Mucosa of stomach (tissue), 1 donor: ENCODE results near the gene PCDHB7.
"Not testable (repeated sequence)": the region's sequence is repeated elsewhere in the genome, so short reads cannot be mapped to it uniquely, and the experiment has no call there.

Experiments
- H3K27me3 ChIP-seq: one replicate; pipeline ENCODE4 v1.7.0; 2013; ENCODE audit warnings: mild to moderate bottlenecking, low read length; ENCODE audit not compliant: control insufficient read depth, insufficient read depth
- H3K36me3 ChIP-seq: one replicate; pipeline ENCODE4 v1.7.0; 2013; ENCODE audit warnings: low read length; ENCODE audit not compliant: control insufficient read depth, insufficient read depth
- H3K4me1 ChIP-seq: one replicate; pipeline ENCODE4 v1.7.0; 2013; ENCODE audit warnings: mild to moderate bottlenecking, low read length; ENCODE audit not compliant: control insufficient read depth, insufficient read depth
- H3K4me3 ChIP-seq: one replicate; pipeline ENCODE4 v1.7.0; 2013; ENCODE audit warnings: low read length
- H3K9ac ChIP-seq: one replicate; pipeline ENCODE4 v1.7.0; 2013; ENCODE audit warnings: mild to moderate bottlenecking, low read length, moderate library complexity
- H3K9me3 ChIP-seq: one replicate; pipeline ENCODE4 v1.7.0; 2013; ENCODE audit warnings: mild to moderate bottlenecking, low read length, moderate library complexity; ENCODE audit not compliant: control insufficient read depth
- donor health status: Pancreatic carcinoma.

The PCDHB7 gene

GRCh38 chr5:141155540-141156374 lies 16.7 kb upstream of the PCDHB7 start:
- Histone ChIP-seq H3K4me1 (no peaks in the 10 kb centered on the region), H3K27me3 (no peaks in the 10 kb centered on the region), H3K9me3 (no peaks in the 10 kb centered on the region), H3K9ac (no peak overlapping the region), H3K36me3 (no peaks in the 10 kb centered on the region), H3K4me3 (no peak overlapping the region)

DNA sequence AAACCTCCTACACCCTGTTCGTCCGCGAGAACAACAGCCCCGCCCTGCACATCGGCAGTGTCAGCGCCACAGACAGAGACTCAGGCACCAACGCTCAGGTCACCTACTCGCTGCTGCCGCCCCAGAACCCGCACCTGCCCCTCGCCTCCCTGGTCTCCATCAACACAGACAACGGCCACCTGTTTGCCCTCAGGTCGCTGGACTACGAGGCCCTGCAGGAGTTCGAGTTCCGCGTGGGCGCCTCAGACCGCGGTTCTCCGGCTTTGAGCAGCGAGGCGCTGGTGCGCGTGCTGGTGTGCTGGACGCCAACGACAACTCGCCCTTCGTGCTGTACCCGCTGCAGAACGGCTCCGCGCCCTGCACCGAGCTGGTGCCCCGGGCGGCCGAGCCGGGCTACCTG lies 15.1 kb upstream of the PCDHB7 start:
- H3K27me3 ChIP-seq, H3K9ac ChIP-seq, H3K36me3 ChIP-seq, H3K4me3 ChIP-seq, H3K4me1 ChIP-seq, H3K9me3 ChIP-seq: not testable (repeated sequence)

DNA sequence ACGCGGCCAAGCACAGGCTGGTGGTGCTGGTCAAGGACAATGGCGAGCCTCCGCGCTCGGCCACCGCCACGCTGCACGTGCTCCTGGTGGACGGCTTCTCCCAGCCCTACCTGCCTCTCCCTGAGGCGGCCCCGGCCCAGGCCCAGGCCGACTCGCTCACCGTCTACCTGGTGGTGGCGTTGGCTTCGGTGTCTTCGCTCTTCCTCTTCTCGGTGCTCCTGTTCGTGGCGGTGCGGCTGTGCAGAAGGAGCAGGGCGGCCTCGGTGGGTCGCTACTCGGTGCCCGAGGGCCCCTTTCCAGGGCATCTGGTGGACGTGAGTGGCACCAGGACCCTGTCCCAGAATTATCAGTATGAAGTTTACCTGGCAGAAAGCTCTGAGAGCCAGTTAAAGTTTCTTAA lies 14.5 kb upstream of the PCDHB7 start:
- H3K36me3 ChIP-seq, H3K4me1 ChIP-seq, H3K9ac ChIP-seq, H3K27me3 ChIP-seq, H3K4me3 ChIP-seq, H3K9me3 ChIP-seq: not testable (repeated sequence)

- H3K4me3 ChIP-seq, H3K9ac ChIP-seq, H3K36me3 ChIP-seq, H3K9me3 ChIP-seq, H3K27me3 ChIP-seq, H3K4me1 ChIP-seq: not testable (repeated sequence)
Observed at GRCh38 chr5:141174291-141175104, 2.1 kb downstream of the PCDHB7 start.

GRCh38 chr5:141175933-141176332 lies 3.5 kb downstream of the PCDHB7 start:
- H3K9me3 ChIP-seq, result peaks cover 4% of the 10 kb centered on the region
- no peaks in the 10 kb centered on the region for H3K4me1 ChIP-seq
- H3K9ac ChIP-seq, result no peak overlapping the region
- H3K27me3 ChIP-seq, result no peaks in the 10 kb centered on the region
- no peak overlapping the region for H3K4me3 ChIP-seq
- H3K36me3 ChIP-seq, result no peaks in the 10 kb centered on the region

DNA sequence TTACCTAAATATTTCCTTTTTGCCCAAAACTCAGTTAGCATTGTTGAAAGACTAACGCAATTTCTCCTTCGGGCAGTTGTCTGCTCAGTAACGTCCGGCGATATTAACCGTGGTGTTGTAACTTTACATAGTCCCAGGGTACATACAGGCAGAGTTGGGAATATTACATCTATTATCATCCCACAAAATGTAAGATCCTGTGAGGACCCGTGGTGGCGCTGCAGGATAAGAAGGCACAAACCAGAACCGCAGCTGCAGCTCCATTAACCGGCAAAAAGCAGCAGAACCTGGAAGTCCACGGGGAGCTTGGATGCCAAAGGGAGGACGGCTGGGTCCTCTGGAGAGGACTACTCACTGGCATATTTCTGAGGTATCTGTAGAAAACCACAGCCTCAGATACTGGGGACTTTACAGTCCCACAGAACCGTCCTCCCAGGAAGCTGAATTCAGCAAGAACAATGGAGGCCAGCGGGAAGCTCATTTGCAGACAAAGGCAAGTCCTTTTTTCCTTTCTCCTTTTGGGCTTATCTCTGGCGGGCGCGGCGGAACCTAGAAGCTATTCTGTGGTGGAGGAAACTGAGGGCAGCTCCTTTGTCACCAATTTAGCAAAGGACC lies 5.2 kb downstream of the PCDHB7 start, which contains the start of gene PCDHB8:
Gene PCDHB8 (plus strand): TSS at position 214 of the 615 bp plus-strand sequence. CDS start 245 bp downstream, at position 459.
- not testable (repeated sequence) for H3K9me3 ChIP-seq, H3K36me3 ChIP-seq, H3K9ac ChIP-seq, H3K4me1 ChIP-seq, H3K4me3 ChIP-seq, H3K27me3 ChIP-seq

- H3K36me3 ChIP-seq, H3K4me1 ChIP-seq, H3K27me3 ChIP-seq, H3K4me3 ChIP-seq, H3K9ac ChIP-seq, H3K9me3 ChIP-seq: not testable (repeated sequence)
Observed at GRCh38 chr5:141179371-141179770, 6.9 kb downstream of the PCDHB7 start.

- not testable (repeated sequence) for H3K9me3 ChIP-seq, H3K36me3 ChIP-seq, H3K9ac ChIP-seq, H3K4me1 ChIP-seq, H3K27me3 ChIP-seq, H3K4me3 ChIP-seq
Observed at GRCh38 chr5:141179876-141180275, 7.4 kb downstream of the PCDHB7 start.

DNA sequence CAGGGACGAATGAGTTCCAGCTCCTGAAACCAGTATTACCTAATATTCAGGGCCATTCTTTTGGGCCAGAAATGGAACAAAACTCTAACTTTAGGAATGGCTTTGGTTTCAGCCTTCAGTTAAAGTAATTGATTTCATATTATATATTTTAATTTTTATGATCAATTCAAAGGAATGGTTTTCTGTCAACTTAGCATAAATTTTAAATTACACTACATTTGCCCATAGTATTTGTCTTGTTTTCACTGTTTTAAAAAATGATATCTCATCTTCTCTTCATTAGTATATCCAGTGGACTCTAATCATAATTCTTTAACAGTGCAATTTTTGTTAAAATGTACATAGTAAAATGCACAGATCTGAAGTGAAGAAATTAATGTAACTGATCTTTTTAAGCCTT lies 7.9 kb downstream of the PCDHB7 start:
- no peak overlapping the region for H3K9ac ChIP-seq
- H3K9me3 ChIP-seq, result peaks cover 4% of the 10 kb centered on the region
- H3K27me3 ChIP-seq, result no peaks in the 10 kb centered on the region
- no peaks in the 10 kb centered on the region for H3K4me1 ChIP-seq
- H3K36me3 ChIP-seq, result no peaks in the 10 kb centered on the region
- H3K4me3 ChIP-seq, result no peak overlapping the region

- H3K4me1 ChIP-seq, result no peaks in the 10 kb centered on the region
- no peaks in the 10 kb centered on the region for H3K36me3 ChIP-seq
- peaks cover 4% of the 10 kb centered on the region for H3K9me3 ChIP-seq
- H3K27me3 ChIP-seq, result no peaks in the 10 kb centered on the region
- H3K4me3 ChIP-seq, result no peak within 1 kb of the TSS
- no peak within 1 kb of the TSS for H3K9ac ChIP-seq
Observed at GRCh38 chr5:141182248-141182647, 9.8 kb downstream of the PCDHB7 start, which contains the start of gene PCDHB16. TSS of gene PCDHB16 (plus strand) at chr5:141182387. CDS start at chr5:141182560, 173 bp downstream.

DNA sequence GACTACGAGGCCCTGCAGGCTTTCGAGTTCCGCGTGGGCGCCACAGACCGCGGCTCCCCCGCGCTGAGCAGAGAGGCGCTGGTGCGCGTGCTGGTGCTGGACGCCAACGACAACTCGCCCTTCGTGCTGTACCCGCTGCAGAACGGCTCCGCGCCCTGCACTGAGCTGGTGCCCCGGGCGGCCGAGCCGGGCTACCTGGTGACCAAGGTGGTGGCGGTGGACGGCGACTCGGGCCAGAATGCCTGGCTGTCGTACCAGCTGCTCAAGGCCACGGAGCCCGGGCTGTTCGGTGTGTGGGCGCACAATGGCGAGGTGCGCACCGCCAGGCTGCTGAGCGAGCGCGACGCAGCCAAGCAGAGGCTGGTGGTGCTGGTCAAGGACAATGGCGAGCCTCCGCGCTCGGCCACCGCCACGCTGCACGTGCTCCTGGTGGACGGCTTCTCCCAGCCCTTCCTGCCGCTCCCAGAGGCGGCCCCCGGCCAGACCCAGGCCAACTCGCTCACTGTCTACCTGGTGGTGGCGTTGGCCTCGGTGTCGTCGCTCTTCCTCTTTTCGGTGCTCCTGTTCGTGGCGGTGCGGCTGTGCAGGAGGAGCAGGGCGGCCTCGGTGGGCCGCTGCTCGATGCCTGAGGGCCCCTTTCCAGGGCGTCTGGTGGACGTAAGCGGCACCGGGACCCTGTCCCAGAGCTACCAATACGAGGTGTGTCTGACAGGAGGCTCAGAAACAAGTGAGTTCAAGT lies 11.8 kb downstream of the PCDHB7 start:
- H3K9me3 ChIP-seq, H3K36me3 ChIP-seq, H3K4me1 ChIP-seq, H3K4me3 ChIP-seq, H3K9ac ChIP-seq, H3K27me3 ChIP-seq: not testable (repeated sequence)
